ENCODE results near the gene SERPINA10. TPM values are rescaled to one million over a fixed set of nuclear protein-coding genes. Genes with fewer than 3 reads are reported as not detected.

Gene SERPINA10
- total RNA-seq, 4 donors from 2014 or later, result not detected

- no peak for DNase-seq (ENCODE audit: low spot score in 2 of 2)
- H3K4me1 ChIP-seq, result no peaks in the 10 kb centered on the region
- no peaks in the 10 kb centered on the region for H3K36me3 ChIP-seq
- peaks cover 0 to 20% (median 0%) of the 10 kb centered on the region in 4 donors for H3K9me3 ChIP-seq
- H3K27ac ChIP-seq, result no peak overlapping the region
- no peaks in the 10 kb centered on the region for H3K27me3 ChIP-seq
- H3K4me3 ChIP-seq, result no peak overlapping the region
- 73 to 75% methylated on average over 6 of the region's 6 CpGs for WGBS, 2 donors
- TF ChIP-seq CTCF (IDR thresholded peaks at IDR 0.05) (no peak), EP300 (IDR thresholded peaks at IDR 0.05) (no peak), POLR2A (IDR thresholded peaks at IDR 0.05) (no peak)
Observed at GRCh38 chr14:94312481-94313246, 19.6 kb upstream of the SERPINA10 start.

GRCh38 chr14:94310248-94310647 is 17.2 kb upstream of the SERPINA10 start:
- no peaks in the 10 kb centered on the region for H3K4me1 ChIP-seq
- no peaks in the 10 kb centered on the region for H3K27me3 ChIP-seq
- peaks cover 0 to 30% (median 0%) of the 10 kb centered on the region in 4 donors for H3K9me3 ChIP-seq
- no peak overlapping the region for H3K27ac ChIP-seq
- no peak overlapping the region for H3K4me3 ChIP-seq
- no peak for DNase-seq (ENCODE audit: low spot score in 2 of 2)
- 68 to 90% methylated on average over 2 to 3 of the region's 3 CpGs for WGBS, 2 donors
- no peak for TF ChIP-seq CTCF (IDR thresholded peaks at IDR 0.05)
- TF ChIP-seq EP300 (IDR thresholded peaks at IDR 0.05), result no peak
- no peak for TF ChIP-seq POLR2A (IDR thresholded peaks at IDR 0.05)
- H3K36me3 ChIP-seq, result no peaks in the 10 kb centered on the region

GRCh38 chr14:94309721-94310120 is 16.7 kb upstream of the SERPINA10 start:
- Histone ChIP-seq H3K4me1 (no peaks in the 10 kb centered on the region), H3K36me3 (no peaks in the 10 kb centered on the region), H3K4me3 (no peak overlapping the region), H3K27ac (no peak overlapping the region), H3K27me3 (no peaks in the 10 kb centered on the region), H3K9me3 (peaks cover 0 to 30% (median 0%) of the 10 kb centered on the region in 4 donors)
- WGBS, 2 donors, result 86 to 93% methylated on average over 8 to 10 of the region's 10 CpGs
- TF ChIP-seq POLR2A (IDR thresholded peaks at IDR 0.05) (no peak), EP300 (IDR thresholded peaks at IDR 0.05) (no peak), CTCF (IDR thresholded peaks at IDR 0.05) (no peak)
- no peak for DNase-seq (ENCODE audit: low spot score in 2 of 2)

GRCh38 chr14:94307410-94307992 is 14.4 kb upstream of the SERPINA10 start:
- no peak overlapping the region for H3K4me3 ChIP-seq
- H3K4me1 ChIP-seq, result no peaks in the 10 kb centered on the region
- WGBS, 2 donors, result 20 to 37% methylated on average over 5 of the region's 5 CpGs
- no peaks in the 10 kb centered on the region for H3K36me3 ChIP-seq
- H3K27me3 ChIP-seq, result no peaks in the 10 kb centered on the region
- H3K9me3 ChIP-seq, result peaks cover 0 to 31% (median 0%) of the 10 kb centered on the region in 4 donors
- H3K27ac ChIP-seq, result no peak overlapping the region
- DNase-seq (ENCODE audit: low spot score in 2 of 2), result no peak
- TF ChIP-seq CTCF (IDR thresholded peaks at IDR 0.05) (no peak), POLR2A (IDR thresholded peaks at IDR 0.05) (no peak), EP300 (IDR thresholded peaks at IDR 0.05) (no peak)

Measured in tibial nerve (tissue), 4 donors.